RWPE1 (cell line): ENCODE data around the gene SIK3.

Experiments used
- CTCF ChIA-PET: fragments of 350-600 bp; sonication (Branson Sonifier 250); formaldehyde crosslinking; extraction: SDS; loops from one replicate; lab custom pipeline; 2021; lab: Yijun Ruan, JAX
- POLR2A ChIA-PET: fragments of 400-600 bp; formaldehyde crosslinking; extraction: SDS; loops from one replicate; lab custom pipeline; 2020; ENCODE audit warnings: antibody characterized with exemption; ENCODE audit not compliant: low non-redundant PET; lab: Yijun Ruan, JAX
- DNase-seq: peaks from one replicate; pipeline ENCODE4 v3.0.0; 2012; ENCODE audit warnings: low spot score
- H3K27ac ChIP-seq: fragments of 450-650 bp; 2 replicates; pipeline ENCODE4 v1.5.1; 2017
- TF ChIP-seq, protein P1 (sequence below): fragments of 450-650 bp; conservative IDR thresholded peaks from 2 replicates; pipeline ENCODE4 v1.5.1; 2017; ENCODE audit warnings: low read depth, mild to moderate bottlenecking

SIK3 gene

DNA sequence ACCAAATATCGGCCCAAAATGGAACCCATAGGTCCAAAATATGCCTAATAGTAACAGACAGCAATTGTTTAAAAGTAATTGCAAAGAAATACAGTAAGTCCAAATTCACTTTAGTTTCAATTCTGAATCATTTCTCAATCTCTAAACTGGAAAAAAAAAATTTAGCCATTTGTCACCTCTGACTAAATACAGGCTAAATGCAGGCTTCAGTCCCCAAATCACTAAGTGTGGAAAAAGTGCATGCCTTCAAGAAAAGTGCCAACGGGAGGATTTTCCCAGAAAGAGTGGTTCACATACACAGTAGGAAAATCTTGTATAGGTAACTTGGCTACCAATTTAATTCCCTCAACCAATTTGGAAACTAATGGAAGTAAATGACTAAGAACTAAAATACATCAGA is 35.7 kb downstream of the SIK3 start:
- TF ChIP-seq, protein P1, sequence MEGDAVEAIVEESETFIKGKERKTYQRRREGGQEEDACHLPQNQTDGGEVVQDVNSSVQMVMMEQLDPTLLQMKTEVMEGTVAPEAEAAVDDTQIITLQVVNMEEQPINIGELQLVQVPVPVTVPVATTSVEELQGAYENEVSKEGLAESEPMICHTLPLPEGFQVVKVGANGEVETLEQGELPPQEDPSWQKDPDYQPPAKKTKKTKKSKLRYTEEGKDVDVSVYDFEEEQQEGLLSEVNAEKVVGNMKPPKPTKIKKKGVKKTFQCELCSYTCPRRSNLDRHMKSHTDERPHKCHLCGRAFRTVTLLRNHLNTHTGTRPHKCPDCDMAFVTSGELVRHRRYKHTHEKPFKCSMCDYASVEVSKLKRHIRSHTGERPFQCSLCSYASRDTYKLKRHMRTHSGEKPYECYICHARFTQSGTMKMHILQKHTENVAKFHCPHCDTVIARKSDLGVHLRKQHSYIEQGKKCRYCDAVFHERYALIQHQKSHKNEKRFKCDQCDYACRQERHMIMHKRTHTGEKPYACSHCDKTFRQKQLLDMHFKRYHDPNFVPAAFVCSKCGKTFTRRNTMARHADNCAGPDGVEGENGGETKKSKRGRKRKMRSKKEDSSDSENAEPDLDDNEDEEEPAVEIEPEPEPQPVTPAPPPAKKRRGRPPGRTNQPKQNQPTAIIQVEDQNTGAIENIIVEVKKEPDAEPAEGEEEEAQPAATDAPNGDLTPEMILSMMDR = no peak
- H3K27ac ChIP-seq = no peak overlapping the region
- ChIA-PET POLR2A (no interaction called here), CTCF (interaction anchor here (0.7 kb wide), 1 partner anchor 32 kb away, joined by 3 read pairs; no protein-coding TSS in a partner anchor)
- DNase-seq = no peak

DNA sequence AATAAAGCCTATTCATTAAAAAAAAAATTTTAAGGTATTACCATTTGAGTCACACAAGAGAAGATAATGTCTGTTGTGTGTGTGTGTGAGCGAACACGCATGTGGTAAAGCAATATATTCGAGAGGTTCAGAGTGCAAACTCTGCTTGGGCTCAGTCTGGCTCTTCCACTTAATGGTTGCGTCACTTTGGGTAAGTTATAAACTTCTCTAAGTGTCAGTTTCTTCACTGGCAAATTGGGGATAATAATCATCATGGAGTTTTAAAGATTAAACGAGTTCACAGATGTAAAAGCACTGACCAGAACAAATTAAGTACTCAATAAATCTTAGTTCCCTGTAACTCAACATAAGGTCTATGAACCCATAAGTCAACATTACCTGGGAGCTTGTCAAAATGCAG is 37.0 kb downstream of the SIK3 start:
- CTCF ChIA-PET = interaction anchor here (0.6 to 1.0 kb wide), 2 partner anchors 16 to 59 kb away, joined by 3 read pairs; no protein-coding TSS in a partner anchor
- H3K27ac ChIP-seq = no peak overlapping the region
- TF ChIP-seq, protein P1 = no peak
- DNase-seq = no peak
- POLR2A ChIA-PET = no interaction called here

DNA sequence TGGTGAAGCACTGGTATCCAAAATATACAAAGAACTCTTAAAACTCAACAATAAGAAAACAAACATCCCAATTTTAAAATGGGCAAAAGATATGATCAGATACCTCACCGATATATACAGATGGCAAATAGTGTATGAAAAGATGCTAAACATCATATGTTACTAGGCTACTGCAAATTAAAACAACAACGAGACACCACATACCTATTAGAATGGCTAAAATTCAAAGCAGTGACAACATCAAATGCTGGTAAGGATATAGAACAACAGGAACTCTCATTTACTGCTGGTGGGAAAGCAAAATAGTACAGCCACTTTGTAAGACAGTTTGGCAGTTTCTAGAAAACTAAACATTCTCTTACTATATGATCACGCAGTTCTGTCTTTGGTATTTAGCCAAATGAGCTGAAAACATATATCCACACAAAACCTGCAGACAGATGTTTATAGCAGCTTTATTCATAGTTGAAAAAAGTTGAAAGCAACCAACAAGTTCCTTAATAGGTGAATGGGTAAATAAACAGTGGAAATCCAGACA is 38.5 kb downstream of the SIK3 start:
- TF ChIP-seq, protein P1 = no peak
- ChIA-PET POLR2A (no interaction called here), CTCF (no interaction called here)
- DNase-seq = no peak
- no peak overlapping the region for H3K27ac ChIP-seq

DNA sequence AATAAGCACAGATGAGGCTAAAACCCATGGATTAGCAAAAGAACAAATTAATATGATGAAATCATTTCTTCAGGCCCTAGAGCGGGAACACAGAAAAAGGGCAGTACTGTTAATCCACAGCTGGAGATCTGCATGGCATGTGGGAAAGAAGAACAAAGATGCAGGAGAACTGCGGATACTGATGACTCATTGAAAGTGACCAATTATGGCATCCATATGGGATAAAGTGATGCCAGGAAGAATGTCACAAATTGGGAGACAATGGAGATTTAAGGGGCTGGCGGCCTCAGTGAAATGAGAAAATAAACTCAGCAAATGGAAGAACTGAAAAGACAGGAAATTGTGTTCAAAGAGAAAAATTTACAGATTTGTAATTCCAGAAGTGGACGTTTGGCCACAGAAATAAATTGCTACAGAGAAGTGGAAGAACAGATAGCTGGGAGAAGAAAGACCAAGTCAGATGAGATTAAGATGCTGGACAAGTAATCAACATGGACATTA is 39.4 kb downstream of the SIK3 start:
- no peak for DNase-seq
- H3K27ac ChIP-seq = no peak overlapping the region
- CTCF ChIA-PET = interaction anchor here (0.9 kb wide), 1 partner anchor 89 kb away, joined by 4 read pairs; no protein-coding TSS in a partner anchor
- POLR2A ChIA-PET = no interaction called here
- TF ChIP-seq, protein P1 = no peak

DNA sequence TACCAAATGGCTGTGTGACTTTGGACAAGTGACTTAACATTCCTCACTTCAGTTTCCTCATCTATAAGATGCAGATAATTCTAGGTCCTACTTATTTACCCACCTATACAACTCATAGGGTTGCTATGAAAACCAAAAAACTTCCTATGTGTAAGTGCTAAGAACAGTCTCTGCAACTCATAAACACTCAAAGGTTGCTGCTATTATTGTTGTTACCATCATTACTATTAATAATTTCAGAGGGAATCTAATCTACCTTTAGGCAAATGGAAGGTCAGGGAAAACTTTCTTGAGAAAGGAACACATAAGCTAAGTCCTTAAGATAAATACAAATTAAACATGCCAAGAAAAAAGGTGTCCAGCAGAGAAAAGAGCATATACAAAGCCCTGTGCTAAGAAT is 40.5 kb downstream of the SIK3 start:
- DNase-seq = no peak
- POLR2A ChIA-PET = no interaction called here
- CTCF ChIA-PET = no interaction called here
- no peak overlapping the region for H3K27ac ChIP-seq
- TF ChIP-seq, protein P1 = no peak

DNA sequence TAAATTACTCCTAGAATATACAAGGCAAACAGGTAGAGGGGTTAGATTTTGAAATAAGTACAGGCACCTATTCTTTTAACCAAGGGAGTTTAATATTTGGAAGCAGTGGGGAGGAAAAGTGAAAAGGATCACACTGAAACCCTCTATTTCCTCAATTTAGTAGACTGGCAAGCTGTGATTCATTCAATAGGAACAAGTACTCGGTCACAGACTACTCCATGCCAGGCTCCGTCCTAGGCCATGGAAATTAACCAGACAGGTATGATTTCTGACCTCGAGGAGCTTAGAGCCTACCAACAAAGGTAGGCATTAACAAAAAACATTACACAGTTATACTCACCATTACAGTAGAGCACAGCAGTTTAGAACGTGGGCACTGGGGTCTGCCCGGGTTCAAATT is 40.9 kb downstream of the SIK3 start:
- DNase-seq = no peak
- TF ChIP-seq, protein P1 = no peak
- ChIA-PET CTCF (no interaction called here), POLR2A (no interaction called here)
- no peak overlapping the region for H3K27ac ChIP-seq
